HUES48 (cell line): ENCODE results near the gene TMEM38B.
"Not testable (repeated sequence)": the region's sequence is repeated elsewhere in the genome, so short reads cannot be mapped to it uniquely, and the experiment has no call there.

Source experiments
- H3K27ac ChIP-seq: one replicate; pipeline ENCODE4 v1.7.0; 2013; ENCODE audit warnings: low read depth, low read length, inconsistent platforms
- H3K27me3 ChIP-seq: 2 replicates; pipeline ENCODE4 v1.6.1; 2013; ENCODE audit warnings: mild to moderate bottlenecking, low read length; ENCODE audit not compliant: control insufficient read depth, insufficient read depth
- H3K36me3 ChIP-seq: 2 replicates; pipeline ENCODE4 v1.6.1; 2013; ENCODE audit warnings: low read length; ENCODE audit not compliant: control insufficient read depth, insufficient read depth
- H3K4me1 ChIP-seq: 2 replicates; pipeline ENCODE4 v1.6.1; 2013; ENCODE audit warnings: mild to moderate bottlenecking, low read length; ENCODE audit not compliant: control insufficient read depth, insufficient read depth
- H3K4me3 ChIP-seq: 2 replicates; pipeline ENCODE4 v1.5.1; 2013; ENCODE audit warnings: mild to moderate bottlenecking, low read depth, low read length
- H3K9ac ChIP-seq: 2 replicates; pipeline ENCODE4 v1.6.1; 2013; ENCODE audit warnings: mild to moderate bottlenecking, low read depth, low read length, moderate library complexity
- H3K9me3 ChIP-seq: 2 replicates; pipeline ENCODE4 v1.6.1; 2013; ENCODE audit warnings: low read length; ENCODE audit not compliant: control insufficient read depth, insufficient read depth

The TMEM38B gene

GRCh38 chr9:105725370-105725769 lies 31.0 kb downstream of the TMEM38B start:
- Histone ChIP-seq H3K9me3 (no peaks in the 10 kb centered on the region), H3K27me3 (no peaks in the 10 kb centered on the region), H3K27ac (no peak overlapping the region), H3K4me1 (no peaks in the 10 kb centered on the region), H3K9ac (no peak overlapping the region), H3K4me3 (no peak overlapping the region), H3K36me3 (no peaks in the 10 kb centered on the region)

DNA sequence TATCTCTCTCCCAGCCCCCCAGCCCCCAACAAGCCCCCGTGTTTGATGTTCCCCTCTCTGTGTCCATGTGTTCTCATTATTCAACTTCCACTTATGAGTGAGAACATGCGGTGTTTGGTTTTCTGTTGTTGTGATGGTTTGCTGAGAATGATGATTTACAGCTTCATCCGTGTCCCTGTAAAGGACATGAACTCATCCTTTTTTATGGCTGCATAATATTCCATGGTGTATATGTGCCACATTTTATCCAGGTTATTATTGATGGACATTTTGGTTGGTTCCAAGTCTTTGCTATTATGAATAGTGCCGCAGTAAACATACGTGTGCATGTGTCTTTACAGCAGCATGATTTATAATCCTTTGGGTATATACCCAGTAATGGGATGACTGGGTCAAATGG lies 33.9 kb downstream of the TMEM38B start:
- not testable (repeated sequence) for H3K36me3 ChIP-seq, H3K9ac ChIP-seq, H3K9me3 ChIP-seq

DNA sequence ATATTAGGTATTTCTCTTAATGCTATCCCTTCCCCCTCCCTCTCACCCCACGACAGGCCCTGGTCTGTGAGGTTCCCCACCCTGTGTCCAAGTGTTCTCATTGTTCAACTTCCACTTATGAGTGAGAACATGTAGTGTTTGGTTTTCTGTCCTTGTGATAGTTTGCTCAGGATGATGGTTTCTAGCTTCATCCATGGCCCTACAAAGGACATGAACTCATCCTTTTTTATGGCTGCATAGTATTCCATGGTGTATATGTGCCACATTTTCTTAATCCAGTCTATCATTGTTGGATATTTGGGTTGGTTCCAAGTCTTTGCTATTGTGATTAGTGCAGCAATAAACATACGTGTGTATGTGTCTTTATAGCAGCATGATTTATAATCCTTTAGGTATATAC lies 37.1 kb downstream of the TMEM38B start:
- not testable (repeated sequence) for H3K4me1 ChIP-seq, H3K27ac ChIP-seq, H3K27me3 ChIP-seq, H3K36me3 ChIP-seq, H3K4me3 ChIP-seq, H3K9ac ChIP-seq
- peaks cover 16% of the 10 kb centered on the region for H3K9me3 ChIP-seq

More for the DNA sequence above, 33.9 kb downstream of the TMEM38B start:
- H3K27me3 ChIP-seq, H3K4me3 ChIP-seq, H3K4me1 ChIP-seq, H3K27ac ChIP-seq: not testable (repeated sequence)

DNA sequence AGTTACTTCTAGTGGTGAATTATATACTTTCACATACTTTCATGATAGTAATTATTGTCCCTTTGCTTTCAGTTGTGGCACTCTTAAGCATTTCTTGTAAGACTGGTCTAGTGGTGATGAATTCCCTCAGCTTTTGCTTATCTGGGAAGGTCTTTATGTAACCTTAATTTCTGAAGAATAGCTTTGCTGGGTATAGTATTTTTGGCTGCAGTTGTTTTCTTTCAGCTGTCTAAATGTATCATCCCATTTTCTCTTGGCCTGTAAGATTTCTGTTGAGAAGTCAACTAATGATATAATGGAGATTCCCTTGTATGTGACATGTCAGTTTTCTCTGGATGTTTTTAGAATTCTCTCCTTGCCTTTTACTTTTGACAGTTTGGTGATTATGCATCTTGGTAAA lies 41.0 kb downstream of the TMEM38B start:
- Histone ChIP-seq H3K27me3 (no peaks in the 10 kb centered on the region), H3K9me3 (peaks cover 16% of the 10 kb centered on the region), H3K36me3 (no peaks in the 10 kb centered on the region), H3K9ac (no peak overlapping the region), H3K27ac (no peak overlapping the region), H3K4me3 (no peak overlapping the region), H3K4me1 (no peaks in the 10 kb centered on the region)

GRCh38 chr9:105737205-105737604 lies 42.9 kb downstream of the TMEM38B start:
- H3K9me3 ChIP-seq, result peaks cover 16% of the 10 kb centered on the region
- no peaks in the 10 kb centered on the region for H3K4me1 ChIP-seq
- H3K36me3 ChIP-seq, result no peaks in the 10 kb centered on the region
- H3K9ac ChIP-seq, result no peak overlapping the region
- no peak overlapping the region for H3K4me3 ChIP-seq
- H3K27ac ChIP-seq, result no peak overlapping the region
- H3K27me3 ChIP-seq, result no peaks in the 10 kb centered on the region

- Histone ChIP-seq H3K4me1 (no peaks in the 10 kb centered on the region), H3K9ac (no peak overlapping the region)
Measured at GRCh38 chr9:105742088-105742487, 47.7 kb downstream of the TMEM38B start.

DNA sequence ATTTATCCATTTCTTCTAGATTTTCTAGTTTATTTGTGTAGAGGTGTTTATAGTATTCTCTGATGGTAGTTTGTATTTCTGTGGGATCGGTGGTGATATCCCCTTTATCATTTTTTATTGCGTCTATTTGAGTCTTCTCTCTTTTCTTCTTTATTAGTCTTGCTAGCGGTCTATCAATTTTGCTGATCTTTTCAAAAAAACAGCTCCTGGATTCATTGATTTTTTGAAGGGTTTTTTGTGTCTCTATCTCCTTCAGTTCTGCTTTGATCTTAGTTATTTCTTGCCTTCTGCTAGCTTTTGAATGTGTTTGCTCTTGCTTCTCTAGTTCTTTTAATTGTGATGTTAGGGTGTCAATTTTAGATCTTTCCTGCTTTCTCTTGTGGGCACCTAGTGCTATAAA lies 53.0 kb downstream of the TMEM38B start:
- H3K4me1 ChIP-seq, H3K4me3 ChIP-seq, H3K36me3 ChIP-seq, H3K9ac ChIP-seq, H3K27ac ChIP-seq, H3K27me3 ChIP-seq: not testable (repeated sequence)
- peaks cover 16% of the 10 kb centered on the region for H3K9me3 ChIP-seq

More at GRCh38 chr9:105742088-105742487, 47.7 kb downstream of the TMEM38B start:
- no peak overlapping the region for H3K4me3 ChIP-seq
- no peaks in the 10 kb centered on the region for H3K9me3 ChIP-seq
- no peaks in the 10 kb centered on the region for H3K27me3 ChIP-seq
- H3K27ac ChIP-seq, result no peak overlapping the region
- H3K36me3 ChIP-seq, result no peaks in the 10 kb centered on the region

DNA sequence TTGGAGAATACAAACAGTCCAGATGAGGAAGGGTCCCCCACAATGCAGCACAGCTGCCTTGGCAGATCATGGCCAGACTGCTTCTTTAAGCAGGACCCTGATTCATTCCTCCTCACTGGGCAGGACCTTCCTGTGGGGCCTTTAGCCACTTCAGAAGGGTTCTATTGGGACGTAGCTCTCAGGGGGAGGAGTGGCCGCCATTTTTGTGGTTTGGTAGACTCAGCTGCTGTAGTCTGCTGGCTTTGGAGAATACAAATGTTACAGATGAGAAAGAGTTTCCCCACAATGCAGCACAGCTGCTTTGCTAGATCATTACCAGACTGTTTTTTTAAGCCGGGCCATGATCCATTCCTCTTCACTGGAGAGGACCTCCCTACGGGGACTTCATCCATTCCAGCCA lies 57.4 kb downstream of the TMEM38B start:
- H3K36me3 ChIP-seq, result no peaks in the 10 kb centered on the region
- no peak overlapping the region for H3K27ac ChIP-seq
- H3K4me1 ChIP-seq, result no peaks in the 10 kb centered on the region
- H3K9me3 ChIP-seq, result peaks cover 16% of the 10 kb centered on the region
- H3K4me3 ChIP-seq, result no peak overlapping the region
- no peak overlapping the region for H3K9ac ChIP-seq
- H3K27me3 ChIP-seq, result no peaks in the 10 kb centered on the region

- no peak overlapping the region for H3K9ac ChIP-seq
- no peak overlapping the region for H3K4me3 ChIP-seq
- no peaks in the 10 kb centered on the region for H3K27me3 ChIP-seq
- no peaks in the 10 kb centered on the region; the same call in 1 of the 2 replicates for H3K9me3 ChIP-seq
- no peak overlapping the region for H3K27ac ChIP-seq
- no peaks in the 10 kb centered on the region for H3K4me1 ChIP-seq
- no peaks in the 10 kb centered on the region for H3K36me3 ChIP-seq
Measured at GRCh38 chr9:105757496-105758251, 63.3 kb downstream of the TMEM38B start.

- Histone ChIP-seq H3K4me1 (no peaks in the 10 kb centered on the region), H3K9ac (no peak overlapping the region), H3K4me3 (no peak overlapping the region), H3K9me3 (no peaks in the 10 kb centered on the region), H3K27ac (no peak overlapping the region), H3K27me3 (no peaks in the 10 kb centered on the region), H3K36me3 (no peaks in the 10 kb centered on the region)
Measured at GRCh38 chr9:105760053-105760452, 65.7 kb downstream of the TMEM38B start.

- Histone ChIP-seq H3K9ac (peak overlapping the region; percentile 63; the same call in 1 of the 2 replicates), H3K4me3 (peak overlapping the region; percentile 34)
- H3K36me3 ChIP-seq, H3K4me1 ChIP-seq, H3K27me3 ChIP-seq, H3K9me3 ChIP-seq, H3K27ac ChIP-seq: not testable (repeated sequence)
Measured at GRCh38 chr9:105782561-105783494, 88.5 kb downstream of the TMEM38B start.
